Left kidney (tissue), 2 donors: ENCODE data around the gene NUP188. TPM values are rescaled to one million over a fixed set of nuclear protein-coding genes. Genes with fewer than 3 reads are reported as not detected.

Experiments used
- DNase-seq: peaks from one replicate; pipeline ENCODE4 v3.0.0-alpha.2; 2013
- polyA plus RNA-seq: library from polyadenylated mRNA; unstranded; fragments of 120-200 nt; gene quantifications from one replicate; pipeline ENCODE4 v1.2.1, GENCODE V29; 2013; ENCODE audit not compliant: insufficient read length

NUP188 gene
- polyA plus RNA-seq, 1 donor: 53.9 TPM

GRCh38 chr9:129005336-129005997, 58.0 kb downstream of the NUP188 start:
- DNase-seq: no peak

GRCh38 chr9:129006328-129007034, 59.0 kb downstream of the NUP188 start:
- peak; percentile 67 for DNase-seq

- no peak for DNase-seq
Measured at GRCh38 chr9:129007035-129007765, 59.7 kb downstream of the NUP188 start.

GRCh38 chr9:129007766-129008468, 60.4 kb downstream of the NUP188 start:
- no peak for DNase-seq

GRCh38 chr9:129008469-129008965, 61.0 kb downstream of the NUP188 start:
- no peak for DNase-seq

GRCh38 chr9:129008986-129009583, 61.6 kb downstream of the NUP188 start:
- DNase-seq: no peak

GRCh38 chr9:129009584-129010141, 62.2 kb downstream of the NUP188 start:
- DNase-seq: no peak

- DNase-seq: no peak
Measured at GRCh38 chr9:129010267-129010975, 62.9 kb downstream of the NUP188 start.

- DNase-seq: no peak
Measured at GRCh38 chr9:129011170-129011569, 63.7 kb downstream of the NUP188 start.

- DNase-seq: no peak
Measured at GRCh38 chr9:129011761-129012181, 64.3 kb downstream of the NUP188 start.

- no peak for DNase-seq
Measured at GRCh38 chr9:129012343-129012742, 64.8 kb downstream of the NUP188 start.

- DNase-seq: no peak
Measured at GRCh38 chr9:129012893-129013448, 65.5 kb downstream of the NUP188 start.

- no peak for DNase-seq
Measured at GRCh38 chr9:129013674-129014073, 66.2 kb downstream of the NUP188 start.

- no peak for DNase-seq
Measured at GRCh38 chr9:129014124-129014523, 66.6 kb downstream of the NUP188 start.

- DNase-seq: no peak
Measured at GRCh38 chr9:129014608-129015007, 67.1 kb downstream of the NUP188 start.

GRCh38 chr9:129021091-129021490, 73.6 kb downstream of the NUP188 start:
- no peak for DNase-seq

GRCh38 chr9:129022037-129022436, 74.5 kb downstream of the NUP188 start:
- DNase-seq: no peak

GRCh38 chr9:129023036-129023907, 75.8 kb downstream of the NUP188 start:
- DNase-seq: peak; percentile 46

GRCh38 chr9:129023908-129024233, 76.4 kb downstream of the NUP188 start:
- DNase-seq: no peak
